ENCODE data around the gene NRG3. TPM values are rescaled to one million over a fixed set of nuclear protein-coding genes. Genes with fewer than 3 reads are reported as not detected.

The NRG3 gene
- total and polyA plus RNA-seq, 2 of the 4 experiments (the other 2 are of a cell fraction) = not detected

DNA sequence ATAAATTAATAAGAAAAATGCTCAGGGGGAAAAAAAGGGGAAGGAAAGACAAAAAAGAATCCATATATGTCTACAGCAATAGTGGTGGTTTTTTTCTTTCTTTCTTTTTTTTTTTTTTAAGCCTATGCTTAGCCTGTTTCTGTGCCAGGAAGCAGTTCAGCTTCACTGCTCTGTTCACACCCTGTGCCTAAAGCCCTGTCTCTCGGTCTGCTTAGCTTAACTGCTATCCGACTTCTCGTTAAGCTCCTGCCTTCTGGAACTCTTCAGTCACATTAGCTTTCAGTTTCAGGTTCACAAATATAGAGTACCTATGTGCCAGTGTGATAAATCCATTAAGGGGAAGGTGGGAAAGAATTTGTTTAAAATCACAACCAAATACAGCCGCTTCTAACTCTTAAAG is 26.5 kb upstream of the NRG3 start:
- BruUV-seq (replicated peaks) = no TSS peak
- no peak overlapping the region for H4K91ac ChIP-seq (ENCODE audit: insufficient read depth, low read depth, low read length)
- WGBS, 2 experiments (ENCODE audit: extremely low coverage in 2 of 2, insufficient read length in 1 of 2) = no CpG with 5 or more reads among the region's 4 CpGs
- no peak overlapping the region for H2BK15ac ChIP-seq (ENCODE audit: low read depth, low read length)
- H2AK9ac ChIP-seq (replicated peaks; ENCODE audit: low read depth, low read length, poor library complexity) = no peak overlapping the region
- no peak overlapping the region for H4K8ac ChIP-seq (ENCODE audit: low read depth in 2 of 2, low read length in 2 of 2)
- H3K14ac ChIP-seq (replicated peaks; ENCODE audit: low read depth, low read length) = no peak overlapping the region
- no peak overlapping the region for H3K4me3 ChIP-seq (ENCODE audit: insufficient read depth, low read depth, low read length)
- TF ChIP-seq MXI1 (IDR thresholded peaks at IDR 0.05; ENCODE audit: borderline replicate concordance, low read depth, low read length) = no peak
- TF ChIP-seq POLR2A (IDR thresholded peaks at IDR 0.05; ENCODE audit: low read depth, low read length) = no peak
- no peak for TF ChIP-seq CEBPB (IDR thresholded peaks at IDR 0.05; ENCODE audit: low read depth, low read length)
- no peak for TF ChIP-seq CHD1 (IDR thresholded peaks at IDR 0.05; ENCODE audit: low read depth, low read length)
- no peak for TF ChIP-seq RCOR1 (IDR thresholded peaks at IDR 0.05; ENCODE audit: insufficient replicate concordance, low read length)
- no peak for TF ChIP-seq NFE2L2 (IDR thresholded peaks at IDR 0.05; ENCODE audit: low read depth, low read length)
- no peak for TF ChIP-seq FOS (IDR thresholded peaks at IDR 0.05; ENCODE audit: low read depth, low read length)
- TF ChIP-seq RFX5 (IDR thresholded peaks at IDR 0.05; ENCODE audit: low read depth, low read length) = no peak
- no peak overlapping the region for H2BK120ac ChIP-seq (ENCODE audit: low read depth, low read length)
- no peak overlapping the region for H4K5ac ChIP-seq (ENCODE audit: low read depth, low read length)
- H3K9ac ChIP-seq (ENCODE audit: low read depth, low read length) = no peak overlapping the region
- no peak overlapping the region for H2BK5ac ChIP-seq (ENCODE audit: low read depth, low read length, poor library complexity, severe bottlenecking)
- H2AK5ac ChIP-seq (ENCODE audit: low read depth, low read length) = no peak overlapping the region
- intact Hi-C loops (cut with micrococcal nuclease) (no loop called here), dilution Hi-C loops (cut with HindIII; ENCODE audit: low sequenced_read_pairs, unreplicated experiment) (no loop called here), in situ Hi-C loops (cut with MboI; ENCODE audit: low sequenced_read_pairs) (no loop called here)
- H3K9me1 ChIP-seq (ENCODE audit: insufficient read depth, low read length) = no peaks in the 10 kb centered on the region
- no peaks in the 10 kb centered on the region for H3K36me3 ChIP-seq (ENCODE audit: control insufficient read depth, insufficient read depth, low read length)
- H4K20me1 ChIP-seq (ENCODE audit: insufficient read depth, low read length) = no peaks in the 10 kb centered on the region
- no peak overlapping the region for H3K4ac ChIP-seq (ENCODE audit: low read depth, low read length)
- no peak overlapping the region for H3K18ac ChIP-seq (ENCODE audit: low read depth, low read length)
- H2BK20ac ChIP-seq (ENCODE audit: low read depth, low read length) = no peak overlapping the region
- DNase-seq = no peak
- H2AFZ ChIP-seq (replicated peaks; ENCODE audit: low read length, poor library complexity) = no peak overlapping the region
- H3K27me3 ChIP-seq (ENCODE audit: control insufficient read depth, insufficient read depth, low read length) = no peaks in the 10 kb centered on the region
- ChIA-PET CTCF (no interaction called here), POLR2A (ENCODE audit: unreplicated experiment) (no interaction called here)
- ATAC-seq (ENCODE audit: low read depth) = no peak
- no peaks in the 10 kb centered on the region for H3K4me1 ChIP-seq (ENCODE audit: control insufficient read depth, insufficient read depth, low read length)
- peaks cover 2% of the 10 kb centered on the region; the same call in 1 of the 2 replicates for H3K9me3 ChIP-seq (ENCODE audit: control insufficient read depth, insufficient read depth, low read length)
- no peak overlapping the region for H3K4me2 ChIP-seq (ENCODE audit: low read depth, low read length)
- no peak overlapping the region for H3K27ac ChIP-seq (ENCODE audit: insufficient read depth, low read length)
- H3K56ac ChIP-seq (ENCODE audit: extremely low read depth, insufficient read depth, low read length) = no peak overlapping the region
- no peak overlapping the region for H3K23ac ChIP-seq (ENCODE audit: low read depth, low read length)
- H3K79me1 ChIP-seq (ENCODE audit: low read depth in 1 of 2, low read length in 2 of 2) = no peaks in the 10 kb centered on the region

Data from IMR-90 (cell line).